GM21381 (cell line): Measurements from ENCODE around the gene MADD.

Source experiments
- ATAC-seq: cut with Tn5 transposase; IDR thresholded peaks from one replicate; pipeline ENCODE4 v1.9.1; 2021; ENCODE audit warnings: mild to moderate bottlenecking, moderate library complexity; ENCODE audit not compliant: unreplicated experiment

Gene MADD

GRCh38 chr11:47355283-47356128 lies 85.6 kb downstream of the MADD start:
- no peak for ATAC-seq

GRCh38 chr11:47356129-47356997 lies 86.4 kb downstream of the MADD start:
- no peak for ATAC-seq

- no peak for ATAC-seq
Observed at GRCh38 chr11:47356998-47357329, 87.0 kb downstream of the MADD start.

- ATAC-seq, result no peak
Observed at GRCh38 chr11:47357985-47358730, 88.2 kb downstream of the MADD start.

GRCh38 chr11:47358731-47359051 lies 88.8 kb downstream of the MADD start:
- ATAC-seq, result no peak

- no peak for ATAC-seq
Observed at GRCh38 chr11:47359162-47359561, 89.2 kb downstream of the MADD start.

- no peak for ATAC-seq
Observed at GRCh38 chr11:47359586-47359985, 89.7 kb downstream of the MADD start.

GRCh38 chr11:47360341-47360740 lies 90.4 kb downstream of the MADD start:
- ATAC-seq, result no peak

GRCh38 chr11:47361419-47361818 lies 91.5 kb downstream of the MADD start:
- no peak for ATAC-seq

- no peak for ATAC-seq
Observed at GRCh38 chr11:47366020-47366490, 96.1 kb downstream of the MADD start.

GRCh38 chr11:47369676-47370075 lies 99.7 kb downstream of the MADD start:
- no peak for ATAC-seq

- ATAC-seq, result no peak
Observed at GRCh38 chr11:47372422-47372821, 102.5 kb downstream of the MADD start.

GRCh38 chr11:47373876-47374719 lies 104.2 kb downstream of the MADD start:
- ATAC-seq, result no peak

- ATAC-seq, result no peak
Observed at GRCh38 chr11:47374720-47375019, 104.7 kb downstream of the MADD start.

GRCh38 chr11:47375020-47375419 lies 105.1 kb downstream of the MADD start:
- ATAC-seq, result no peak

GRCh38 chr11:47375546-47376085 lies 105.7 kb downstream of the MADD start:
- no peak for ATAC-seq

GRCh38 chr11:47376107-47376524 lies 106.2 kb downstream of the MADD start:
- no peak for ATAC-seq

- peak; percentile 33 for ATAC-seq
Observed at GRCh38 chr11:47376525-47377371, 106.8 kb downstream of the MADD start.

GRCh38 chr11:47377571-47378009 lies 107.7 kb downstream of the MADD start:
- no peak for ATAC-seq
